A549 treated with CpdA at 1 μM for 4 hours (cell line): ENCODE results near the gene TMEM94. TPM values are rescaled to one million over a fixed set of nuclear protein-coding genes. Genes with fewer than 3 reads are reported as not detected.

Source experiments
- total RNA-seq: library from RNA; stranded (reverse); fragments of 200-300 nt; extraction: Qiagen RNA extraction; gene quantifications from 5 replicates; pipeline ENCODE4 v1.2.3, GENCODE V29; 2022; ENCODE audit warnings: low read depth

The TMEM94 gene
- 39.9 to 52.6 TPM (median 48.8 TPM) in 5 replicates for total RNA-seq

DNA sequence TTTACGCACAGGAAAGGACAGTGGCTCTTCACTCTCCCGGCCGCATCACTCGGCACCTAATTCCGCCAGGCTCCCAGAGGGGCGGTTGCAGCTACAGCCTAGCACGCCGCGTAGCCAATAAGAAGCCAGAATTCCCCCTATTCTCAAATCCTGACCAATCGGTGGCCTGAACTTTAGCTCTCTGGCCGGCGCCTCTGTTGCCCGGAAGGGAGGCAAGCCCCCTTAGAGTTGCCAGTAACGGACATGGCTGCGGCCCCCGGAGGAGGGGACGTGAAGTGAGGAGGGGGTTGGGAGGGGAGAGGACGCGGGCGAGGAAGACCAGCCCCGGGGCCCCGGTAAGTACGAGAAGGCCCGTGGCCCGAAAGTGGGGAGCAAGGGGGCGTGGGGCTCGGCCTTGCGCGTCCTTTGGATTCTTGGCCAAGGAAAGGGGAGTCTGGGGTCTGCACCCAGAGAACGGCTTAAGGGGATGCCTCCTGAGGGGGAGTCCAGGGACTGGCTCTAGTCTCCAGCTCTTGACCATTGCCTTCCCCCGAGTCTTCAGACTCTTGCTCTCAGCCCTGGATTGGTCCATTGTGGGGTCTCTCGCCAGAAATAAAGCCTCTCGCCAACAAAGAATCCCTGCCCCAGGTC, at the start of gene TMEM94:
Gene TMEM94 (plus strand): TSS at position 219 of the 630 bp plus-strand sequence. CDS start 15,271 bp downstream, outside the sequence.

DNA sequence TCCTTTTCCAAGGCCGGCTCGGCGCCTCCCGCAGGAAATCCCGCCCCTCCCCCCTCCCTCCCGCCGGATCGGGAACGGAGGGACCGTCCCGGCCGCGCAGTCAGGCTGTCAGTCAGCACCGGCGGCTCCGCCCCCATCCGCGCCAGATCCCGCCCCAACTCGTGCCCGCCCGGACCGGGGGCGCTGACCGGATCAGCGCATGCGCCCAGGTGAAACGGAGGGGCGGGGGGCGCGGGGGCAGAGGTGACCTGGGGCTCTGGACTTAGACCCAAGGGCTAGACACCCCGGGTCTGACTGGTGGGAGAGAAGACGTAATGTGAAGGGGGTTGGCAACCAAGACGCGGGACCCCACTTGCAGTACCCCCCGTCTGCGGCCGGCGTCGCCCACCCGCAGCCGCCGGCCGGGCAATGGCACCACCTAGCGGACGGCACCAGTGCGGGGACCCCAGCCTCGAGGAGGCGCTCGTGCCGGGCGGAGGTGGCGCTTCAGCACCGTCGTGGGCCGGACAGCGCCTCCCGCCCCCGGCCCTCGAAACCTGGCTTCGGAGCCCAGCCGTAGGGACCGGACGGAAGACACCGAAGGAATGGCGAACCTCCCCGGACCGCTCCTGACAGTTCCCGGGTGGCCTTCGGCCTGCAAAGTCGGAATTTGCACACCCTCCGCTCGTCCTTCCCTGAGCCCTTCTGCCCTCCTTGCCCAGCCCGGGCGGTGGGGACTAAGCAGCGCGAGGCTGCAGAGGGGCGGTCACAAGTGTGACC, 59.2 kb downstream of the TMEM94 start, which contains the start of gene CASKIN2:
Gene CASKIN2 (minus strand): TSS at position 42 of the 759 bp plus-strand sequence. CDS start 1,733 bp downstream, outside the sequence.

DNA sequence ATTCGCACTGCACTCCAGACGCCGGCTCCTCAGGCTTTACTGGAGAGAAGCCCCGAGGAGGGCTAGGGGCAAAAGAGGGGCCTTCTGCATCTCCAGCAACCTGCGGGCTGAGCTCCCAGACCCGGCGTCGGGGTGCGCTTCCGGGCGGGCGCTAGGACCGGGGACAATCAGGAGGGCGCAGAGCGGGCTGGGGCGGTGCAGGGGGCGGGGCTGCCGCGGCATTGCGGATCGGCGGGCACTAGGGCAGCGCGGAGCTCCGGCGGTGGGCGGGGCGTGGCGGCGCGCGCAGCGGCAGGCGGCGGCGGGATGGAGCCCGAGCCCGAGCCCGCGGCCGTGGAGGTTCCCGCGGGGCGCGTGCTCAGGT, 59.8 kb downstream of the TMEM94 start, which contains the start of gene TSEN54:
Gene TSEN54 (plus strand): TSS at position 274 of the 364 bp plus-strand sequence. CDS start 33 bp downstream, at position 307.

DNA sequence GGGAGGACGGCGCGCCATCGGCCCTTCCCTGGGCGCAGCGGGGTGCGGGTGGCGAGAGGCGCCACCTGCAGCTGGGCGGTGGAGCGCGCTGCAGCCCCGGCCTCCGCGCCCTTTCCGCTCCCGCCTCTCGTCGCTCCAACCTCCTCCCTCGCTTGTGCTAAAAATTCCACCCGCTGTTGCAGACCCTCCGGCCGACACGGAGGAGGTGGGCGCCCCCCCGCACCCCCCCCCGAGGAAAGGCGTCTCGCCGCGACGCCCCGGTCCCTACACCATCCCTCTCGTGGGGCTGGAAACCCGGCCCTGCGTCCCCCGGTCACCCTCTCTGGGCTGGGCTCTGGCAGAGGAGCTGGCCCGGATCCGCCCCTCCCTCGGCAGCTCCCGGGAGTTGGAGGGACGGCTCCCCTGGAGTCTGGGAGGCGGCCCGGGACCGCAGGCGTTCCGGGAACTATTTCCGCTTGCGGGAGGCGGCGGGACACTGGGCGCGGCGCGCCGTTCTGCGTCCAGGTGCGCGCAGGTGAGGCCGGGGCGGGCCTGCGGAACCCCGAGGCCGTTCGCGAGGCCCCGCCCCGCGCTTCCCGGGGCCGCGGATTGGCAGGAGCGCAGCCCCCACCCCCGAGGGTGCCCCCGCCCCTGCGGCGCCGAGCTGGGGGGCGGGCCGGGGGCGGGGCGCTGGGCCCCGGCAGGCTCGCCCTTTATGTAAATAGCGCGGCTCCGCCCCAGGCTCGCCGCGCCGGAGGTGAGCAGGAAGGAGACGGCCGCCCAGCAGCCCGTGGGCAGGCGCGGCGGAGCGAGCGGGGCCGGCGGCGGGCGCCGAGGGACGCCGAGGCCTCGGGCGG, 68.8 kb downstream of the TMEM94 start, which contains the start of gene LLGL2:
Gene LLGL2 (plus strand): TSS at position 728 of the 836 bp plus-strand sequence. CDS start 17,730 bp downstream, outside the sequence.

Other genes with a start within 250 kb of the TMEM94 start
- 25.0 to 33.0 TPM (median 28.9 TPM) in 5 replicates for gene GGA3, start 195.0 kb upstream of the TMEM94 start, total RNA-seq
- gene MRPS7, start 194.8 kb upstream of the TMEM94 start, total RNA-seq: 146 to 185 TPM (median 183 TPM) in 5 replicates
- gene MIF4GD, start 185.4 kb upstream of the TMEM94 start, total RNA-seq: 30.1 to 36.9 TPM (median 36.0 TPM) in 5 replicates
- gene SLC25A19, start 167.2 kb upstream of the TMEM94 start, total RNA-seq: 17.6 to 24.7 TPM (median 22.9 TPM) in 5 replicates
- gene GRB2, start 51.0 kb upstream of the TMEM94 start, total RNA-seq: 94.4 to 114 TPM (median 98.5 TPM) in 5 replicates
- gene CASKIN2, start 58.9 kb downstream of the TMEM94 start, total RNA-seq: 8.6 to 12.2 TPM (median 9.9 TPM) in 5 replicates
- gene TSEN54, start 59.9 kb downstream of the TMEM94 start, total RNA-seq: 27.8 to 51.0 TPM (median 44.6 TPM) in 5 replicates
- gene LLGL2, start 69.1 kb downstream of the TMEM94 start, total RNA-seq: 16.8 to 30.9 TPM (median 26.3 TPM) in 5 replicates
- gene MYO15B, start 131.2 kb downstream of the TMEM94 start, total RNA-seq: 38.9 to 58.8 TPM (median 48.5 TPM) in 5 replicates
- 0.43 to 0.81 TPM (median 0.52 TPM) in 5 replicates for gene SMIM5, start 176.8 kb downstream of the TMEM94 start, total RNA-seq
- gene RECQL5, start 210.5 kb downstream of the TMEM94 start, total RNA-seq: 24.2 to 31.8 TPM (median 26.8 TPM) in 5 replicates
- 96.6 to 129 TPM (median 102 TPM) in 5 replicates for gene SAP30BP, start 210.7 kb downstream of the TMEM94 start, total RNA-seq